H1 (cell line): Measurements from ENCODE around the gene CAMTA1. TPM values are rescaled to one million over a fixed set of nuclear protein-coding genes. Genes with fewer than 3 reads are reported as not detected.

Experiments
- CTCF ChIA-PET: fragments of 300-600 bp; sonication (Branson Sonifier 250); formaldehyde crosslinking; loops from one replicate; lab custom pipeline; 2021; ENCODE audit not compliant: partially characterized antibody; lab: Charles Lee
- POLR2A ChIA-PET: fragments of 300-600 bp; sonication (Branson Sonifier 250); formaldehyde crosslinking; loops from one replicate; lab custom pipeline; 2021; ENCODE audit warnings: inconsistent platforms; ENCODE audit not compliant: partially characterized antibody; lab: Charles Lee
- DNase-seq, 2 experiments: peaks; one replicate each; pipeline versions ENCODE4 v3.0.0 to v3.0.0-alpha.2; 2010 to 2022; ENCODE audit warnings: low spot score in 2 of 2, low read depth in 1 of 2, mixed read lengths in 1 of 2
- FAIRE-seq: peaks from 2 replicates; lab custom pipeline; 2011; peaks lifted over from hg19 to GRCh38; lab: Jason Lieb, UNC
- H2AFZ ChIP-seq: 2 replicates; pipeline ENCODE4 v1.8.1; 2012; ENCODE audit warnings: low read length, inconsistent platforms
- H2AK5ac ChIP-seq: 2 replicates; pipeline ENCODE4 v1.6.1; 2013; ENCODE audit warnings: low read depth, low read length
- H2BK120ac ChIP-seq: replicated peaks from 2 replicates; pipeline ENCODE3; 2013; ENCODE audit warnings: low read depth, low read length, inconsistent platforms
- H2BK12ac ChIP-seq: 2 replicates; pipeline ENCODE4 v1.6.1; 2013; ENCODE audit warnings: low read depth, low read length
- H2BK15ac ChIP-seq: 2 replicates; pipeline ENCODE4 v1.6.1; 2013; ENCODE audit warnings: low read length
- H2BK20ac ChIP-seq: 2 replicates; pipeline ENCODE4 v1.6.1; 2013; ENCODE audit warnings: low read length
- H2BK5ac ChIP-seq: 2 replicates; pipeline ENCODE4 v1.6.1; 2013; ENCODE audit warnings: low read depth, low read length
- H3K14ac ChIP-seq: 2 replicates; pipeline ENCODE4 v1.6.1; 2013; ENCODE audit warnings: inconsistent platforms; ENCODE audit not compliant: insufficient read length
- H3K18ac ChIP-seq: 2 replicates; pipeline ENCODE4 v1.6.1; 2013; ENCODE audit warnings: low read length; ENCODE audit errors: extremely low read depth
- H3K23ac ChIP-seq: 2 replicates; pipeline ENCODE4 v1.6.1; 2013; ENCODE audit warnings: inconsistent platforms; ENCODE audit not compliant: insufficient read length
- H3K23me2 ChIP-seq: 2 replicates; pipeline ENCODE4 v1.6.1; 2013; ENCODE audit warnings: low read depth, low read length
- H3K27ac ChIP-seq: 2 replicates; pipeline ENCODE4 v1.6.1; 2011; ENCODE audit warnings: low read depth, low read length, inconsistent platforms
- H3K27me3 ChIP-seq, 4 experiments: replicated peaks in 1 of 4; 1 replicate in 1 of 4; 2 replicates in 3 of 4; pipeline versions ENCODE4 v1.6.1 to v1.8.1; 2011 to 2013; ENCODE audit warnings: low read length in 3 of 4, mild to moderate bottlenecking in 3 of 4, inconsistent platforms in 2 of 4, mixed read lengths in 2 of 4, moderate library complexity in 1 of 4; ENCODE audit not compliant: control insufficient read depth in 3 of 4, insufficient read depth in 3 of 4; ENCODE audit errors: extremely low read depth in 1 of 4
- H3K36me3 ChIP-seq, 4 experiments: 2 replicates each; pipeline versions ENCODE4 v1.6.1 to v1.8.1; 2011 to 2013; ENCODE audit warnings: mild to moderate bottlenecking in 4 of 4, low read length in 3 of 4, moderate library complexity in 2 of 4, control low read depth in 1 of 4, inconsistent platforms in 1 of 4; ENCODE audit not compliant: insufficient read depth in 4 of 4, control insufficient read depth in 2 of 4
- H3K4ac ChIP-seq: replicated peaks from 2 replicates; pipeline ENCODE3; 2013; ENCODE audit warnings: low read length, low read depth, mixed read lengths, inconsistent platforms; ENCODE audit not compliant: insufficient read length
- H3K4me1 ChIP-seq, 4 experiments: replicated peaks in 1 of 4; 1 replicate in 1 of 4; 2 replicates in 3 of 4; pipeline versions ENCODE4 v1.6.1 to v1.8.1; 2011 to 2013; ENCODE audit warnings: low read length in 3 of 4, inconsistent platforms in 2 of 4, mixed read lengths in 1 of 4; ENCODE audit not compliant: insufficient read depth in 4 of 4, control insufficient read depth in 3 of 4
- H3K4me2 ChIP-seq, 2 experiments: 2 replicates each; pipeline versions ENCODE4 v1.6.1 to v1.8.1; 2011 to 2013; ENCODE audit warnings: low read depth in 2 of 2, low read length in 2 of 2, control low read depth in 1 of 2, inconsistent platforms in 1 of 2, mild to moderate bottlenecking in 1 of 2; ENCODE audit not compliant: insufficient read depth in 1 of 2
- H3K4me3 ChIP-seq, 4 experiments: fragments of 200-600, 300-600 bp in 1 of 4; sonication (generic), shearing (Covaris generic), sonication (Bioruptor Twin) in 1 of 4; 2 replicates each; pipeline versions ENCODE4 v1.5.1 to v1.8.1; 2011 to 2016; ENCODE audit warnings: low read length in 4 of 4, low read depth in 3 of 4, control low read depth in 2 of 4, inconsistent platforms in 2 of 4, mild to moderate bottlenecking in 2 of 4, mixed read lengths in 1 of 4, moderate library complexity in 1 of 4; ENCODE audit not compliant: insufficient read depth in 2 of 4; ENCODE audit errors: extremely low read depth in 1 of 4
- H3K56ac ChIP-seq: replicated peaks from 2 replicates; pipeline ENCODE3; 2013; ENCODE audit warnings: low read depth, mild to moderate bottlenecking, mixed read lengths, low read length, inconsistent platforms; ENCODE audit not compliant: insufficient read length
- H3K79me1 ChIP-seq: 2 replicates; pipeline ENCODE4 v1.6.1; 2013; ENCODE audit warnings: low read depth, low read length, control low read depth
- H3K79me2 ChIP-seq, 2 experiments: 2 replicates each; pipeline versions ENCODE4 v1.6.1 to v1.8.1; 2012 to 2013; ENCODE audit warnings: low read length in 2 of 2, mild to moderate bottlenecking in 2 of 2, inconsistent platforms in 1 of 2; ENCODE audit not compliant: insufficient read depth in 2 of 2, control insufficient read depth in 1 of 2
- H3K9ac ChIP-seq, 4 experiments: replicated peaks in 1 of 4; 1 replicate in 1 of 4; 2 replicates in 3 of 4; pipeline versions ENCODE4 v1.6.1 to v1.8.1; 2011 to 2013; ENCODE audit warnings: low read depth in 3 of 4, low read length in 3 of 4, control low read depth in 2 of 4, mild to moderate bottlenecking in 2 of 4, moderate library complexity in 2 of 4, inconsistent platforms in 1 of 4; ENCODE audit errors: extremely low read depth in 1 of 4
- H3K9me3 ChIP-seq, 2 experiments: 2 replicates each; pipeline versions ENCODE4 v1.6.1 to v1.8.1; 2012 to 2013; ENCODE audit warnings: mild to moderate bottlenecking in 2 of 2, moderate library complexity in 2 of 2, control low read depth in 1 of 2, inconsistent platforms in 1 of 2, low read depth in 1 of 2, low read length in 1 of 2, mixed read lengths in 1 of 2; ENCODE audit not compliant: insufficient read depth in 2 of 2
- H4K20me1 ChIP-seq, 2 experiments: replicated peaks in 1 of 2; 2 replicates each; pipeline versions ENCODE3 to v1.8.1; 2011 to 2013; ENCODE audit warnings: inconsistent platforms in 2 of 2, low read length in 2 of 2, mild to moderate bottlenecking in 1 of 2; ENCODE audit not compliant: insufficient read depth in 2 of 2, control insufficient read depth in 1 of 2
- H4K5ac ChIP-seq: 2 replicates; pipeline ENCODE4 v1.6.1; 2013; ENCODE audit warnings: low read length, low read depth, mixed read lengths, inconsistent platforms; ENCODE audit not compliant: insufficient read length
- H4K8ac ChIP-seq: 2 replicates; pipeline ENCODE4 v1.8.0; 2013; ENCODE audit warnings: mild to moderate bottlenecking, moderate library complexity, low read length, inconsistent platforms; ENCODE audit not compliant: insufficient read depth; ENCODE audit errors: extremely low read depth
- H4K91ac ChIP-seq: replicated peaks from 2 replicates; pipeline ENCODE3; 2013; ENCODE audit warnings: low read length, mixed read lengths, inconsistent platforms; ENCODE audit not compliant: insufficient read length
- CREB1 ChIP-seq: IDR thresholded peaks from 2 replicates; pipeline ENCODE4 v1.6.1; 2012; ENCODE audit warnings: inconsistent platforms
- FOSL1 ChIP-seq: IDR thresholded peaks from 2 replicates; pipeline ENCODE4 v1.6.1; 2011; ENCODE audit warnings: mild to moderate bottlenecking, low read depth, low read length, moderate library complexity; ENCODE audit not compliant: insufficient read depth
- HDAC6 ChIP-seq: IDR thresholded peaks from one replicate; pipeline ENCODE4 v1.7.1; 2012; ENCODE audit warnings: low read depth, mild to moderate bottlenecking, inconsistent platforms, low read length, moderate library complexity
- JUN ChIP-seq: IDR thresholded peaks from 2 replicates; pipeline ENCODE4 v1.6.1; 2011; ENCODE audit warnings: low read depth, mild to moderate bottlenecking, improper control_type of control experiment, low read length
- whole genome bisulfite sequencing, 2 experiments: shearing (Covaris generic) in 1 of 2; methylation state at CpG; one replicate each; pipeline versions ENCODE4 v1.1.6 to v1.1.7; 2013 to 2015; ENCODE audit warnings: low lambda C conversion rate in 2 of 2, mixed read lengths in 2 of 2, inconsistent platforms in 1 of 2, low coverage in 1 of 2, missing lambda C conversion rate in 1 of 2; ENCODE audit not compliant: insufficient replicate concordance in 2 of 2, insufficient coverage in 1 of 2, insufficient read length in 1 of 2; ENCODE audit errors: extremely low coverage in 1 of 2, missing lambda C conversion rate in 1 of 2; 5-methylcytosine and 5-hydroxymethylcytosine counted together
- polyA plus RNA-seq, 7 experiments: library from polyadenylated mRNA; depleted of rRNA in 3 of 7; stranded (reverse) in 5 of 7; unstranded in 2 of 7; fragments of >200 nt in 5 of 7; fragments of 200-250 nt in 2 of 7; gene quantifications; 1 replicate in 5 of 7; 2 replicates in 1 of 7; 4 replicates in 1 of 7; pipeline versions ENCODE4 v1.2.1 to v1.2.3, GENCODE V29; 2011 to 2013; ENCODE audit warnings: missing spikeins in 2 of 7, mixed read lengths in 2 of 7
- total RNA-seq: library from RNA; stranded (reverse); fragmentation: NEBNext Ultra II Directional; extraction: Animal tissue kit (Norgen Biotek cat#: 25700); gene quantifications from 2 replicates; pipeline ENCODE4 v1.2.1, GENCODE V29; 2021

CAMTA1 gene
- total and polyA plus RNA-seq, 2 of the 8 experiments (the other 6 are each of a cell fraction or from before 2014, with no cell fraction given) = 65.0 to 119 TPM

GRCh38 chr1:7113822-7114221 lies 328.6 kb downstream of the CAMTA1 start:
- Histone ChIP-seq H2AK5ac (no peak overlapping the region), H2BK20ac (no peak overlapping the region), H3K79me2 (no peaks in the 10 kb centered on the region), H4K8ac (no peak overlapping the region), H2BK15ac (no peak overlapping the region), H3K79me1 (no peaks in the 10 kb centered on the region), H3K36me3 (no peaks in the 10 kb centered on the region), H4K5ac (no peak overlapping the region), H2BK12ac (no peak overlapping the region), H3K9ac (no peak overlapping the region), H3K23ac (no peak overlapping the region), H3K56ac (no peak overlapping the region), H4K91ac (no peak overlapping the region), H3K4ac (no peak overlapping the region), H4K20me1 (no peaks in the 10 kb centered on the region), H3K18ac (no peak overlapping the region), H3K27ac (no peak overlapping the region), H3K23me2 (no peaks in the 10 kb centered on the region), H3K9me3 (peaks cover 0 to 4% of the 10 kb centered on the region in 2 experiments; a peak in 1 of 4 replicates), H3K14ac (no peak overlapping the region), H2BK120ac (no peak overlapping the region), H3K4me1 (peaks cover 0 to 4% (median 3%) of the 10 kb centered on the region in 4 experiments; a peak in 5 of 7 replicates), H3K4me2 (no peak overlapping the region), H3K27me3 (no peaks in the 10 kb centered on the region), H2AFZ (no peak overlapping the region), H2BK5ac (no peak overlapping the region), H3K4me3 (no peak overlapping the region)
- DNase-seq = no peak
- ChIA-PET CTCF (no interaction called here), POLR2A (no interaction called here)
- no peak for FAIRE-seq
- TF ChIP-seq JUN (no peak), CREB1 (no peak), FOSL1 (no peak), HDAC6 (no peak)
- WGBS, 2 experiments = 89% methylated on average over 6 of the region's 6 CpGs; no CpG with 5 or more reads in 1 of the 2 experiments
